Heart left ventricle (tissue), 16 donors: ENCODE results near the gene TTLL5. TPM values are rescaled to one million over a fixed set of nuclear protein-coding genes. Genes with fewer than 3 reads are reported as not detected.

Experiments
- ATAC-seq, 4 donors: fragments of 200-7000 bp; cut with Tn5 transposase; one replicate each; pipeline ENCODE4 v1.9.1; 2020 to 2022; ENCODE audit warnings: moderate library complexity in 4 of 4, mild to moderate bottlenecking in 3 of 4, moderate number of reproducible peaks in 1 of 4
- DNase-seq, 5 donors: peaks; one replicate each; pipeline ENCODE4 v3.0.0-alpha.2; 2020
- H3K27ac ChIP-seq, 12 donors: fragments of 200-600 bp; sonication (generic) in 4 of 12; one replicate each; pipeline versions ENCODE4 v1.5.0 to v1.8.0; 2016 to 2022; ENCODE audit warnings: mild to moderate bottlenecking in 2 of 12
- H3K27me3 ChIP-seq, 9 donors: fragments of 200-600 bp; sonication (generic) in 2 of 9; one replicate each; pipeline versions ENCODE4 v1.5.1 to v1.8.0; 2016 to 2022; ENCODE audit warnings: mild to moderate bottlenecking in 3 of 9
- H3K36me3 ChIP-seq, 9 donors: fragments of 200-600 bp; sonication (generic) in 2 of 9; one replicate each; pipeline versions ENCODE4 v1.5.0 to v1.8.0; 2018 to 2022; ENCODE audit warnings: mild to moderate bottlenecking in 2 of 9
- H3K4me1 ChIP-seq, 12 donors: fragments of 200-600 bp; sonication (generic) in 4 of 12; one replicate each; pipeline versions ENCODE4 v1.5.0 to v1.8.0; 2016 to 2022; ENCODE audit warnings: mild to moderate bottlenecking in 3 of 12
- H3K4me3 ChIP-seq, 12 donors: fragments of 200-600 bp; sonication (generic) in 4 of 12; one replicate each; pipeline versions ENCODE4 v1.5.0 to v1.8.0; 2017 to 2022; ENCODE audit warnings: mild to moderate bottlenecking in 9 of 12, moderate library complexity in 4 of 12
- H3K9me3 ChIP-seq, 12 donors: fragments of 200-600 bp; sonication (generic) in 4 of 12; one replicate each; pipeline versions ENCODE4 v1.5.0 to v1.8.0; 2016 to 2022; ENCODE audit warnings: mild to moderate bottlenecking in 1 of 12
- CTCF ChIP-seq, 12 donors: fragments of 200-600 bp; sonication (generic) in 4 of 12; IDR thresholded peaks; one replicate each; pipeline versions ENCODE4 v1.5.0 to v1.8.0; 2018 to 2022; ENCODE audit warnings: antibody characterized with exemption in 12 of 12, mild to moderate bottlenecking in 5 of 12
- POLR2A ChIP-seq, 2 donors: fragments of 450-650 bp; IDR thresholded peaks; one replicate each; pipeline ENCODE4 v1.6.1; 2017; ENCODE audit warnings: antibody characterized with exemption in 2 of 2, mild to moderate bottlenecking in 2 of 2, moderate library complexity in 2 of 2
- WGBS, 4 donors: extraction: QIAGEN DNeasy Blood & Tissue Kit in 2 of 4; methylation state at CpG; one replicate each; pipeline versions ENCODE4 v1.1.5 to v1.1.7; 2013 to 2018; 5-methylcytosine and 5-hydroxymethylcytosine counted together
- intact Hi-C, 10 donors: fragments of 100-400 bp; cut with DNase I; formaldehyde crosslinking; loops; one replicate each; pipeline versions ENCODE4 v1.11.1 to v1.14.2; 2022
- polyA plus RNA-seq, 2 donors: library from polyadenylated mRNA; stranded (reverse); fragments of 200-250 nt; gene quantifications; one replicate each; pipeline ENCODE4 v1.2.3, GENCODE V29; 2013
- total RNA-seq, 9 donors: library from RNA; depleted of rRNA in 2 of 9; stranded (reverse); fragments of >200 nt in 2 of 9; fragmentation: NEBNext Ultra II Directional in 3 of 9; extraction: Animal tissue kit (Norgen Biotek cat#: 25700) in 3 of 9; gene quantifications; one replicate each; pipeline versions ENCODE4 v1.1.0 to v1.2.4, GENCODE V29; 2016 to 2023
- donor health status: ischemic (EF 13 %, LVEDD 7.1; RV severe dilation, severe dysfunction).
- donor health status: healthy with polysubstance abuse.
- donor health status: DM: no; HTN: yes; CAD: no.
- donor health status: DM: no; HTN: no; CAD: no.
- donor health status: ischemic (EF 25% LVEDD 6.9; RV normal size, moderate dysfunction).
- donor health status: ischemic (EF 25% LVEDD 5.7; RV mildly dilated, moderate dysfunction).
- donor health status: healthy.
- donor health status: DM: yes; HTN: yes; CAD: no.
- donor health status: ischemic (EF 35%, LVEDD 5.7; RV mildly dilated, moderate dysfunction).
- donor health status: nonischemic (EF 11% LVEDD 7.7; RV severe dilation, severe dysfunction).
- donor health status: DM: yes; HTN: yes; CAD: no.
- donor health status: PGD.
- donor health status: ischemic (EF 29% LVEDD 5.4; RV normal size, mild dysfunction).
- donor health status: nonischemic (EF 23%, LVEDD 6.1; RV moderate dilation, normal function).

Gene TTLL5
- total and polyA plus RNA-seq, 11 donors = 6.2 to 24.6 (median 15.8) TPM

DNA sequence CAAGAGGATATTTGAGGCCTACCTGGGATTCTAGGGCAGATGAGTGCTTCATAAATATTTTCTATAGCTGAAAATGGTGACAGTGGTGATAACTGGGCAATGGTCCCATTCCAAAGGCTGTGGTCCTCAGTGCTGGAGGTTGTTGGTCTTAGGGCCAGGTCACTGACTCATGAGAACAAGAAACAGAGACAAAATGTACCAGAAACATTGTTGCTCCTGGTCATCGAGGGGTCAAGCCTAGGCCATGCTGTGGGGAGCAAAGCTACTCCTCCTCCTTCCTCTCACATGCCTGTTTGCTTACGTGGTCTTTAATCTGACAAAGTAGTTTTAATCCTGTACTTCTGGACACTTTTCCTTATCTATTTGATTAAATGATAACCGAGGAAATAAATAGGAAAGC lies 34.2 kb upstream of the TTLL5 start:
- WGBS, 4 donors = 68 to 85% (median 79%) methylated on average over 3 of the region's 3 CpGs
- TF ChIP-seq CTCF (IDR thresholded peaks at IDR 0.05) (no peak), POLR2A (IDR thresholded peaks at IDR 0.05) (no peak)

GRCh38 chr14:75627406-75627805 lies 33.6 kb upstream of the TTLL5 start:
- 81 to 96% (median 86%) methylated on average over 4 of the region's 4 CpGs for WGBS, 4 donors
- DNase-seq (no peak), ATAC-seq (no peak)
- intact Hi-C loops = loop anchor here in 1 of 10 donors (5.0 kb wide), 1 partner anchor 35 kb away; no protein-coding TSS in a partner anchor
- H3K4me3 ChIP-seq = no peak overlapping the region
- H3K27ac ChIP-seq = peak overlapping the region in 1 of 12 donors; percentile 0
- peaks cover 0 to 15% (median 0%) of the 10 kb centered on the region in 12 donors for H3K4me1 ChIP-seq
- no peaks in the 10 kb centered on the region for H3K9me3 ChIP-seq
- no peak for TF ChIP-seq CTCF (IDR thresholded peaks at IDR 0.05)
- no peak for TF ChIP-seq POLR2A (IDR thresholded peaks at IDR 0.05)
- no peaks in the 10 kb centered on the region for H3K27me3 ChIP-seq
- H3K36me3 ChIP-seq = no peaks in the 10 kb centered on the region

More for the DNA sequence above, 34.2 kb upstream of the TTLL5 start:
- intact Hi-C loops = loop anchor here in 1 of 10 donors (5.0 kb wide), 1 partner anchor 35 kb away; no protein-coding TSS in a partner anchor
- no peaks in the 10 kb centered on the region for H3K9me3 ChIP-seq
- no peak overlapping the region for H3K4me3 ChIP-seq
- H3K36me3 ChIP-seq = no peaks in the 10 kb centered on the region
- H3K27ac ChIP-seq = peak overlapping the region in 1 of 12 donors; percentile 0
- H3K4me1 ChIP-seq = peaks cover 0 to 15% (median 0%) of the 10 kb centered on the region in 12 donors
- DNase-seq (no peak), ATAC-seq (no peak)
- H3K27me3 ChIP-seq = no peaks in the 10 kb centered on the region

DNA sequence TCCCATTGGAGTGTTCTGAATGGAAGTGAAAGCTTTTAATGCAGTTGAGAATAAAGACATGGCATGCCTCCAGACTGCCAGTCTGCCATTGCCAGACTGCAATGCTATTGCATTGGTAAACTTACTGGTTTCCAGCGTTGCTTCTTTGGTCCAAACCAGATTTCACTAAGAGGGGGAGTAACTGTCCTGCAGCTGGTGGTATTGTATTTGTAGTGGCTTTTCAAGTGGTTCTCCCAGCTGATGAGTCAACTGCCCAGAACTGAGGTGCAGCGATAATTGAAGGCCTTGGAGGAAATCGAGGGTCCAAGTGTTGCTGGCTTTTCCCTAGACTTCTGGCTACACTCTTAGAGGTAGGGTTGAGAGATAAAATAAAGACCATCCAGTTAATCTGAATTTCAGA lies 32.2 kb upstream of the TTLL5 start:
- H3K36me3 ChIP-seq = peaks cover 0 to 4% (median 0%) of the 10 kb centered on the region in 9 donors
- ATAC-seq = no peak
- 88 to 91% (median 90%) methylated on average over 3 of the region's 3 CpGs for WGBS, 4 donors

More for the DNA sequence above, 32.2 kb upstream of the TTLL5 start:
- intact Hi-C loops = loop anchor here in 1 of 10 donors (5.0 kb wide), 1 partner anchor 37 kb away; no protein-coding TSS in a partner anchor
- Histone ChIP-seq H3K27me3 (no peaks in the 10 kb centered on the region), H3K27ac (no peak overlapping the region), H3K9me3 (no peaks in the 10 kb centered on the region), H3K4me3 (no peak overlapping the region), H3K4me1 (peaks cover 0 to 15% (median 0%) of the 10 kb centered on the region in 12 donors)
- TF ChIP-seq CTCF (IDR thresholded peaks at IDR 0.05) (no peak), POLR2A (IDR thresholded peaks at IDR 0.05) (no peak)
- no peak for DNase-seq
